A549 (cell line): ENCODE measurements around the gene TSC22D3.

Experiments used
- CBX2 ChIP-seq: fragments of 200-600 bp; sonication (generic); IDR thresholded peaks from 2 replicates; pipeline ENCODE4 v1.6.1; 2016; ENCODE audit warnings: low read depth, mild to moderate bottlenecking, borderline replicate concordance
- CEBPB ChIP-seq, 2 experiments: fragments of >200 bp in 1 of 2; sonication (Bioruptor Twin) in 1 of 2; formaldehyde crosslinking in 1 of 2; IDR thresholded peaks; 2 replicates each; pipeline ENCODE4 v1.6.1; 2012 to 2016
- CTCF ChIP-seq: fragments of >200 bp; sonication (Bioruptor Twin); formaldehyde crosslinking; IDR thresholded peaks from 3 replicates; pipeline ENCODE4 v1.5.1; 2016
- EHF ChIP-seq: fragments of 250-450 bp; sonication (Bioruptor Pico); IDR thresholded peaks from 2 replicates; pipeline ENCODE4 v1.5.0; 2020; ENCODE audit warnings: mild to moderate bottlenecking
- EP300 ChIP-seq, 2 experiments: fragments of >200 bp; sonication (Bioruptor Twin); formaldehyde crosslinking; IDR thresholded peaks; 2 replicates in 1 of 2; 3 replicates in 1 of 2; pipeline ENCODE4 v1.6.1; 2016 to 2017
- JUN ChIP-seq, 2 experiments: fragments of >200 bp; sonication (Bioruptor Twin); formaldehyde crosslinking; IDR thresholded peaks; 2 replicates in 1 of 2; 3 replicates in 1 of 2; pipeline ENCODE4 v1.6.1; 2016 to 2017
- JUNB ChIP-seq: fragments of >200 bp; sonication (Bioruptor Twin); formaldehyde crosslinking; IDR thresholded peaks from 2 replicates; pipeline ENCODE4 v1.6.1; 2016
- KDM1A ChIP-seq: fragments of 200-600 bp; sonication (generic); IDR thresholded peaks from 2 replicates; pipeline ENCODE4 v1.6.1; 2016; ENCODE audit warnings: low read depth, mild to moderate bottlenecking
- POLR2A ChIP-seq: IDR thresholded peaks from 2 replicates; pipeline ENCODE4 v1.6.1; 2012; ENCODE audit warnings: mild to moderate bottlenecking, low read length
- RAD21 ChIP-seq, 2 experiments: fragments of >200 bp in 1 of 2; sonication (Bioruptor Twin) in 1 of 2; formaldehyde crosslinking in 1 of 2; IDR thresholded peaks in 1 of 2; conservative IDR thresholded peaks in 1 of 2; 2 replicates in 1 of 2; 3 replicates in 1 of 2; pipeline ENCODE4 v1.6.1; 2012 to 2018; ENCODE audit warnings: inconsistent platforms in 1 of 2
- RCOR1 ChIP-seq: fragments of 150-350 bp; IDR thresholded peaks from 2 replicates; pipeline ENCODE4 v1.6.1; 2014; ENCODE audit warnings: antibody characterized with exemption, low read length, low read depth
- RFX5 ChIP-seq: fragments of 450-650 bp; IDR thresholded peaks from 2 replicates; pipeline ENCODE4 v1.7.1; 2014; ENCODE audit warnings: antibody characterized with exemption, mild to moderate bottlenecking, moderate library complexity
- SMC3 ChIP-seq: fragments of >200 bp; sonication (Bioruptor Twin); formaldehyde crosslinking; IDR thresholded peaks from 3 replicates; pipeline ENCODE4 v1.6.1; 2018; ENCODE audit warnings: inconsistent platforms
- TF ChIP-seq, protein P1 (sequence below): fragments of 450-650 bp; IDR thresholded peaks from 2 replicates; pipeline ENCODE4 v1.6.1; 2014; ENCODE audit warnings: antibody characterized with exemption

- no peak for TF ChIP-seq RFX5
- no peak for TF ChIP-seq RAD21 (conservative IDR thresholded peaks at IDR 0.05 in 1 of 2, IDR thresholded peaks at IDR 0.05 in 1 of 2)
- no peak for TF ChIP-seq CTCF
- TF ChIP-seq EP300 (IDR thresholded peaks at IDR 0.05) = no peak
- no peak for TF ChIP-seq SMC3
- no peak for TF ChIP-seq JUNB
- no peak for TF ChIP-seq CEBPB (IDR thresholded peaks at IDR 0.05)
- no peak for TF ChIP-seq KDM1A
- TF ChIP-seq, protein P1, sequence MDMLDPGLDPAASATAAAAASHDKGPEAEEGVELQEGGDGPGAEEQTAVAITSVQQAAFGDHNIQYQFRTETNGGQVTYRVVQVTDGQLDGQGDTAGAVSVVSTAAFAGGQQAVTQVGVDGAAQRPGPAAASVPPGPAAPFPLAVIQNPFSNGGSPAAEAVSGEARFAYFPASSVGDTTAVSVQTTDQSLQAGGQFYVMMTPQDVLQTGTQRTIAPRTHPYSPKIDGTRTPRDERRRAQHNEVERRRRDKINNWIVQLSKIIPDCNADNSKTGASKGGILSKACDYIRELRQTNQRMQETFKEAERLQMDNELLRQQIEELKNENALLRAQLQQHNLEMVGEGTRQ = no peak
- no peak for TF ChIP-seq POLR2A
- no peak for TF ChIP-seq CBX2
- no peak for TF ChIP-seq RCOR1
- no peak for TF ChIP-seq JUN (IDR thresholded peaks at IDR 0.05)
- no peak for TF ChIP-seq EHF (CRISPR knock-in tag)
Observed at GRCh38 chrX:107721318-107721717, 54.3 kb downstream of the TSC22D3 start.
